Measurements from ENCODE around the gene PNMA8B. TPM values are rescaled to one million over a fixed set of nuclear protein-coding genes. Genes with fewer than 3 reads are reported as not detected.

Gene PNMA8B
- total RNA-seq, 2 donors from 2014 or later, result not detected

- Mint-ChIP-seq H3K36me3 (no peaks in the 10 kb centered on the region), H3K27ac (no peak within 1 kb of the TSS), H3K9me3 (no peaks in the 10 kb centered on the region), H3K4me3 (no peak within 1 kb of the TSS), H3K27me3 (peaks cover 37 to 55% of the 10 kb centered on the region in 2 donors), H3K4me1 (ENCODE audit: low read depth in 2 of 2) (peaks cover 0 to 6% of the 10 kb centered on the region in 2 donors)
- ATAC-seq, result peak; percentile 32 to 34
- no peak for DNase-seq (ENCODE audit: low spot score)
Measured at GRCh38 chr19:46471116-46471733, 24.4 kb downstream of the PNMA8B start, which contains the start of gene PNMA8A. TSS of gene PNMA8A (minus strand) at chr19:46471563. CDS start at chr19:46471035, 528 bp downstream.

DNA sequence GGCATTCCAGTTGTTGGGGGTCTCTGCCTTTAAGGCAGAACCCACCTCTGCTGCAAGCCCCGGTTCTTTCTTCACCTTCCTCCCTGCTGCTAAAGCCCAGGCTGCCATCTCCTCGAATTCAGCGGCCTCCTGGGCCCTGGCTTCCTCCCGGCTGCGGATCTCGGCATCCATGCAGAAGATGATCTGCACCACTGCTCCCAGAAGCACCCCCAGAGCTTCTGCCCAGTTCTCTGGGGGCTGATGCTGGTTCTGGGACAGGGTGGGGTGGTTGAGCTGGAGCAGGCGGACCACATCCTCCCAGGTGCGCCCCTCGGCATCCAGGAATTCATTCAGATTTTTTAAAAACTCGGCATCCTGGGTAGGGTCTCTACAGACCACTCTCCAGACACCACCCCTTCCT, 25.3 kb downstream of the PNMA8B start:
- H3K4me3 Mint-ChIP-seq, result no peak overlapping the region
- H3K4me1 Mint-ChIP-seq (ENCODE audit: low read depth in 2 of 2), result peaks cover 0 to 6% of the 10 kb centered on the region in 2 donors
- DNase-seq (ENCODE audit: low spot score), result no peak
- H3K9me3 Mint-ChIP-seq, result no peaks in the 10 kb centered on the region
- no peak for ATAC-seq
- no peaks in the 10 kb centered on the region for H3K36me3 Mint-ChIP-seq
- no peak overlapping the region for H3K27ac Mint-ChIP-seq
- peaks cover 35 to 56% of the 10 kb centered on the region in 2 donors for H3K27me3 Mint-ChIP-seq

DNA sequence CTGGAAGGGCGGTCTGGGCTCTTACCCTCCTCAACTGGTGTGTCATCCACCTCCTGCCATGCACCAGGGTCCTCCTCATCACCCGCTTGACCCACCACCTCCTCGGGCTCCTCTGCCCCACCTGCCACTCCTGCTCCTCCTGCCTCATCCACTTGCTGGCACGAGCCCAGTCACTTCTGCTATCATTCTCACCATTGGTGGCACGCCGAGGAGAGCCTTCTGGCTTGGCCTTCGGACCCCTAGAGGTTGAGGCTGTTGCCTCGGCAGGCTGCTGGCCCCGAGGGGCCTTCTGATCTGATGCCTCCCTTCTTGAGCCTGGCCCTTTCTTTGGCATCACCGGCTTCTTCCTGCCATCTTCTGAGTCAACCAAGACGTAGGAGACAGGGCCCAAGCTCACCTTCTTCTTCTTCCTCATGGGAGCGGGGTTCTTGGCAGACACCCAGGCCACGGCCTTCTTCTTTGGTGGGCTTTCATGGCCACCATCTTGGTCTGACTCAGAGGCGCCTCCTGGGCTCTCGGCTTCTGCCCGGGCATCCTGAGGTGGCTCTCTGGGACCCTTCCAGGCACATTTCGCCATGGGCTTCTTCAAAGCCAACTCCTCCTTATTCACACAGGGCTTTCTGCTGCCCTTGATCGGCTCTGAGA, 26.0 kb downstream of the PNMA8B start:
- H3K27ac Mint-ChIP-seq, result no peak overlapping the region

DNA sequence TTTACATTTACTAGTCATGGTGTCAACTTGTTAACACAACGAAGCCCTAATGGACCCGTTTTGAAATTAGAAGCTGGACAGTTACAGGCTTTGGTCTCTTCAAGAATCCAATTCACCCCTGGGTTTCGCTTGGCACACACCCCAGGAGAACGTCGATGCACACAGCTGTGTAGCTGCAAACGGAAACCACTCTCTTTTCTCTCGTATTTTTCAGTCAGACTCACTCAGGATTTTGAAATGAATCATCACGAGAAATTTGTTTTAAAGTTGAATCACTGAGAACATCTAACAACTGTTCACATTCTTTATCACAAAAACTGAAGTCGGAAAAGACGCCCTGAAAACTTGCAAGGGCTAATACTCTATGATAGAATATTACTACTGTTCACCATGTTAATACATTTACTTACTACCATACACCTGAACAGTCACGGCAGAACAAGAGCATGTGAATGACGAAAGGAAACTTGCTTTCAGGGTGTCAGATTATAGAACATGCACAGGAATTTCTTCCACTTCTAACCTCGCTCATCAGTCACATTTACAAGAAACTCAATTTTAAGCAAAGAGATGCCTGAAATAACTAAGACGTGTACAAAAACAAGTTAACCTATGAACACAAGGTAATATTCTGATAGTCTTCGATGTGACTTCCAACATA, 29.0 kb downstream of the PNMA8B start:
- Mint-ChIP-seq H3K9me3 (no peaks in the 10 kb centered on the region), H3K4me1 (ENCODE audit: low read depth in 2 of 2) (peaks cover 0 to 6% of the 10 kb centered on the region in 2 donors), H3K4me3 (no peak overlapping the region), H3K27ac (no peak overlapping the region), H3K27me3 (peaks cover 14 to 40% of the 10 kb centered on the region in 2 donors), H3K36me3 (no peaks in the 10 kb centered on the region)
- no peak for DNase-seq (ENCODE audit: low spot score)
- no peak for ATAC-seq

More for the DNA sequence above, 26.0 kb downstream of the PNMA8B start:
- no peaks in the 10 kb centered on the region for H3K36me3 Mint-ChIP-seq
- no peaks in the 10 kb centered on the region for H3K9me3 Mint-ChIP-seq
- no peak for DNase-seq (ENCODE audit: low spot score)
- no peak overlapping the region for H3K4me3 Mint-ChIP-seq
- H3K27me3 Mint-ChIP-seq, result peaks cover 35 to 63% of the 10 kb centered on the region in 2 donors
- peaks cover 0 to 6% of the 10 kb centered on the region in 2 donors for H3K4me1 Mint-ChIP-seq (ENCODE audit: low read depth in 2 of 2)
- ATAC-seq, result no peak

DNA sequence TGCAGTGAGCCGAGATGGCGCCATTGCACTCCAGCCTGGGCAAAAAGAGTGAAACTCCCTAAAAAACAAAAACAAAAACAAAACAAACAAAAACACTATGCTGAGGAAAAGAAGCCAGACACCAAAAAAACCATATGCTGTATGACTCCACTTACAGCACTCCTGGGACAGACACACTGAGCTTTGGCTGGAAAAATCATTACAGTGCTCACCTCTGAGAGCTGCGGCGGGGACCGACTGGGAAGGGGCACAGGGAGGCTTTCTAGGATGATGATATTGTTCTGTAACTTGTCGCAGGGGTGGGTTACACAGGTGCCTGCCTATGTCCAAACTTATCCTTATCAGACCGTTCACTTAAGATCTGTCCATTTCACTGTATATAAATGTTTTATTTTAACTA, 32.2 kb downstream of the PNMA8B start:
- Mint-ChIP-seq H3K27me3 (peaks cover 6 to 29% of the 10 kb centered on the region in 2 donors), H3K4me1 (ENCODE audit: low read depth in 2 of 2) (peaks cover 0 to 6% of the 10 kb centered on the region in 2 donors), H3K27ac (no peak overlapping the region), H3K36me3 (no peaks in the 10 kb centered on the region), H3K9me3 (no peaks in the 10 kb centered on the region), H3K4me3 (no peak overlapping the region)
- no peak for ATAC-seq
- no peak for DNase-seq (ENCODE audit: low spot score)

DNA sequence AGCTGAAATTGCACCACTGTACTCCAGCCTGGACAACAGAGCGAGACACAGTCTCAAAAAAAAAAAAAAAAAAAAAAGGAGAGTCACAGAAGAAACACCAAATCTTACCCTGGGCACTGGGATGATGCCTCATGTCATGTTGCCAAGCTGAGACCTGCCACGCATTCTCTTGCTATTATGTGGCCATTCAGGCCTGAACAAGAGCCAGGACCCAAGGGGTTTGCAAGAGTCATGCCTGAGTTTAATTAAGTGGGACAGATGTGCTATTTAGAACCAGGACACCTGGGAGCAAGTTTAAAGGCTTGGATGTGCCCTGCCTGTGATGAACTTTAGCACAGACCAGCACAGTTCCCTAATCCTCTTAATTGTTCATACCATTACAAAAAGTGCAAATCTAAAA, 34.1 kb downstream of the PNMA8B start:
- no peaks in the 10 kb centered on the region for H3K36me3 Mint-ChIP-seq
- H3K9me3 Mint-ChIP-seq, result no peaks in the 10 kb centered on the region
- ATAC-seq (no peak), DNase-seq (ENCODE audit: low spot score) (no peak)
- H3K4me3 Mint-ChIP-seq, result no peak overlapping the region
- H3K27me3 Mint-ChIP-seq, result peaks cover 4 to 23% of the 10 kb centered on the region in 2 donors
- no peak overlapping the region for H3K27ac Mint-ChIP-seq
- peaks cover 0 to 2% of the 10 kb centered on the region in 2 donors for H3K4me1 Mint-ChIP-seq (ENCODE audit: low read depth in 2 of 2)

- Mint-ChIP-seq H3K36me3 (no peaks in the 10 kb centered on the region), H3K27me3 (peaks cover 3 to 20% of the 10 kb centered on the region in 2 donors), H3K4me1 (ENCODE audit: low read depth in 2 of 2) (no peaks in the 10 kb centered on the region), H3K9me3 (no peaks in the 10 kb centered on the region), H3K27ac (no peak overlapping the region), H3K4me3 (no peak overlapping the region)
- ATAC-seq, result no peak
- DNase-seq (ENCODE audit: low spot score), result no peak
Measured at GRCh38 chr19:46460981-46461380, 34.7 kb downstream of the PNMA8B start.

DNA sequence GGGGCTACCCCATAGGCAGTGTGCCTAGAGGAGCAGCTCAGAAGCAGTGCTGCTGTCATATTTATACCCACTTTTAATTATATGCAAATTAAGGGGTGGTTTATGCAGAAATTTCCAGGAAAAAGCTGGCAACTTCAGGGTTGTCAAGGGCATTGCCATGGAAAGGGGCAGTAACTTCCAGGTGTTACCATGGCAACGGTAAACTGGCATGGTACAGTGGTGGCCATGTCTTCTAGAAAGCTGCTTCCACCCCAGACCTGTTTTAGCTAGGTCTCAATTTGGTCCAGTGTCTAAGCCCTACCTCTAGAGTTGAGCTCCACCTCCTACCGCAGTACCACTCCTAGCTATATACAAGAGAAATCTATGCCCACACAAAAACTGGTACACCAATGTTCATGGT, 35.6 kb downstream of the PNMA8B start:
- no peaks in the 10 kb centered on the region for H3K9me3 Mint-ChIP-seq

GRCh38 chr19:46456930-46457329, 38.7 kb downstream of the PNMA8B start:
- Mint-ChIP-seq H3K9me3 (no peaks in the 10 kb centered on the region), H3K27me3 (peaks cover 3 to 8% of the 10 kb centered on the region in 2 donors), H3K4me3 (no peak overlapping the region), H3K4me1 (ENCODE audit: low read depth in 2 of 2) (no peaks in the 10 kb centered on the region), H3K36me3 (no peaks in the 10 kb centered on the region), H3K27ac (no peak overlapping the region)
- ATAC-seq (no peak), DNase-seq (ENCODE audit: low spot score) (no peak)

More for the DNA sequence above, 35.6 kb downstream of the PNMA8B start:
- no peaks in the 10 kb centered on the region for H3K4me1 Mint-ChIP-seq (ENCODE audit: low read depth in 2 of 2)
- H3K36me3 Mint-ChIP-seq, result no peaks in the 10 kb centered on the region
- H3K27ac Mint-ChIP-seq, result no peak overlapping the region
- ATAC-seq, result no peak
- H3K27me3 Mint-ChIP-seq, result peaks cover 3 to 16% of the 10 kb centered on the region in 2 donors
- no peak for DNase-seq (ENCODE audit: low spot score)
- H3K4me3 Mint-ChIP-seq, result no peak overlapping the region

- Mint-ChIP-seq H3K27ac (no peak overlapping the region), H3K36me3 (peaks cover 7% of the 10 kb centered on the region), H3K4me1 (ENCODE audit: low read depth in 2 of 2) (no peaks in the 10 kb centered on the region), H3K4me3 (no peak overlapping the region), H3K9me3 (peaks cover 3% of the 10 kb centered on the region), H3K27me3 (peaks cover 8 to 29% of the 10 kb centered on the region in 2 donors)
- DNase-seq (ENCODE audit: low spot score) (no peak), ATAC-seq (no peak)
Measured at GRCh38 chr19:46454244-46454643, 41.4 kb downstream of the PNMA8B start.

- Mint-ChIP-seq H3K4me3 (no peak overlapping the region), H3K36me3 (peaks cover 8% of the 10 kb centered on the region), H3K27ac (no peak overlapping the region), H3K9me3 (peaks cover 4% of the 10 kb centered on the region), H3K27me3 (peaks cover 9 to 30% of the 10 kb centered on the region in 2 donors), H3K4me1 (ENCODE audit: low read depth in 2 of 2) (no peaks in the 10 kb centered on the region)
- ATAC-seq (no peak), DNase-seq (ENCODE audit: low spot score) (no peak)
Measured at GRCh38 chr19:46453661-46454060, 42.0 kb downstream of the PNMA8B start.

GRCh38 chr19:46452186-46452585, 43.5 kb downstream of the PNMA8B start:
- DNase-seq (ENCODE audit: low spot score), result no peak
- ATAC-seq, result no peak
- peaks cover 4% of the 10 kb centered on the region for H3K9me3 Mint-ChIP-seq

GRCh38 chr19:46451352-46451751, 44.3 kb downstream of the PNMA8B start:
- no peaks in the 10 kb centered on the region for H3K4me1 Mint-ChIP-seq (ENCODE audit: low read depth in 2 of 2)
- no peak overlapping the region for H3K27ac Mint-ChIP-seq
- H3K9me3 Mint-ChIP-seq, result peaks cover 4% of the 10 kb centered on the region
- DNase-seq (ENCODE audit: low spot score), result no peak
- H3K4me3 Mint-ChIP-seq, result no peak overlapping the region
- no peak for ATAC-seq
- peaks cover 8% of the 10 kb centered on the region for H3K36me3 Mint-ChIP-seq
- H3K27me3 Mint-ChIP-seq, result peaks cover 10 to 24% of the 10 kb centered on the region in 2 donors

More at GRCh38 chr19:46452186-46452585, 43.5 kb downstream of the PNMA8B start:
- H3K27me3 Mint-ChIP-seq, result peaks cover 9 to 24% of the 10 kb centered on the region in 2 donors
- no peak overlapping the region for H3K4me3 Mint-ChIP-seq
- H3K36me3 Mint-ChIP-seq, result peaks cover 8% of the 10 kb centered on the region
- no peak overlapping the region for H3K27ac Mint-ChIP-seq
- H3K4me1 Mint-ChIP-seq (ENCODE audit: low read depth in 2 of 2), result no peaks in the 10 kb centered on the region

- H3K9me3 Mint-ChIP-seq, result peaks cover 4% of the 10 kb centered on the region
- no peak overlapping the region for H3K27ac Mint-ChIP-seq
- DNase-seq (ENCODE audit: low spot score) (no peak), ATAC-seq (no peak)
- H3K4me1 Mint-ChIP-seq (ENCODE audit: low read depth in 2 of 2), result no peaks in the 10 kb centered on the region
- peaks cover 8% of the 10 kb centered on the region for H3K36me3 Mint-ChIP-seq
- no peak overlapping the region for H3K4me3 Mint-ChIP-seq
- H3K27me3 Mint-ChIP-seq, result peaks cover 14 to 30% of the 10 kb centered on the region in 2 donors
Measured at GRCh38 chr19:46450737-46451136, 44.9 kb downstream of the PNMA8B start.

Measured in natural killer cell treated with Interleukin-12 subunit alpha and Interleukin-12 subunit beta and Interleukin-15 and Interleukin-18, amount 100 ng/mL, for 72 hours (primary cell).